Esophagus squamous epithelium (tissue), 5 donors: ENCODE measurements around the gene POC1A. TPM values are rescaled to one million over a fixed set of nuclear protein-coding genes. Genes with fewer than 3 reads are reported as not detected.
A peak's percentile ranks its signal among the peaks of the same experiment; 100 is the strongest.

Experiments used
- DNase-seq: peaks from one replicate; lab custom pipeline; 2025; lab: John Stamatoyannopoulos, UW
- H3K27ac ChIP-seq, 4 donors: fragments of 200-600 bp; sonication (generic); one replicate each; pipeline ENCODE4 v1.5.1; 2016 to 2019; ENCODE audit warnings: mild to moderate bottlenecking in 1 of 4
- H3K27me3 ChIP-seq, 4 donors: fragments of 200-600 bp; sonication (generic); 1 replicate in 3 of 4; 2 replicates in 1 of 4; pipeline versions ENCODE4 v1.5.1 to v1.6.0; 2017 to 2021; ENCODE audit warnings: antibody characterized with exemption in 1 of 4
- H3K36me3 ChIP-seq, 3 donors: fragments of 200-600 bp; sonication (generic); one replicate each; pipeline ENCODE4 v1.5.1; 2016 to 2019
- H3K4me1 ChIP-seq, 3 donors: fragments of 200-600 bp; sonication (generic); one replicate each; pipeline ENCODE4 v1.5.1; 2017 to 2019
- H3K4me3 ChIP-seq, 4 donors: fragments of 200-600 bp; sonication (generic); 1 replicate in 3 of 4; 2 replicates in 1 of 4; pipeline ENCODE4 v1.5.1; 2016 to 2019; ENCODE audit warnings: mild to moderate bottlenecking in 2 of 4, moderate library complexity in 1 of 4
- H3K9me3 ChIP-seq, 3 donors: fragments of 200-600 bp; sonication (generic); one replicate each; pipeline ENCODE4 v1.5.1; 2016 to 2019
- CTCF ChIP-seq, 6 experiments: fragments of 450-650 bp in 4 of 6; fragments of 200-600 bp in 2 of 6; sonication (generic) in 2 of 6; IDR thresholded peaks; one replicate each; pipeline ENCODE4 v1.5.1; 2016 to 2019; ENCODE audit warnings: antibody characterized with exemption in 6 of 6, mild to moderate bottlenecking in 4 of 6, moderate library complexity in 4 of 6
- POLR2A ChIP-seq, 4 donors: fragments of 450-650 bp; IDR thresholded peaks; one replicate each; pipeline ENCODE4 v1.6.1; 2017; ENCODE audit warnings: antibody characterized with exemption in 4 of 4, mild to moderate bottlenecking in 4 of 4, moderate library complexity in 3 of 4
- WGBS, 2 donors: methylation state at CpG; one replicate each; pipeline ENCODE4 v1.1.5; 2018; 5-methylcytosine and 5-hydroxymethylcytosine counted together
- intact Hi-C: fragments of 100-400 bp; cut with DNase I; formaldehyde crosslinking; loops from one replicate; pipeline ENCODE4 v1.15.0; 2022
- total RNA-seq, 4 donors: library from RNA; depleted of rRNA; stranded (reverse); fragments of >200 nt; gene quantifications; one replicate each; pipeline ENCODE4 v1.1.0, GENCODE V29; 2016
- donor health status: DM: yes; HTN: yes; CAD: no.

POC1A gene
- total RNA-seq, 4 donors from 2014 or later = 2.7 to 10.3 (median 4.8) TPM

- Histone ChIP-seq H3K27ac (no peak overlapping the region), H3K36me3 (no peaks in the 10 kb centered on the region), H3K4me1 (peaks cover 0 to 37% (median 15%) of the 10 kb centered on the region in 3 donors), H3K9me3 (no peaks in the 10 kb centered on the region), H3K4me3 (no peak overlapping the region), H3K27me3 (no peaks in the 10 kb centered on the region)
- DNase-seq = no peak
- 90% methylated on average over 7 of the region's 7 CpGs; no CpG with 5 or more reads in 1 of the 2 donors for WGBS, 2 donors
- no peak for TF ChIP-seq CTCF (IDR thresholded peaks at IDR 0.05)
- TF ChIP-seq POLR2A (IDR thresholded peaks at IDR 0.05) = no peak
- intact Hi-C loops = no loop called here
Observed at GRCh38 chr3:52092891-52093290, 61.3 kb downstream of the POC1A start.

DNA sequence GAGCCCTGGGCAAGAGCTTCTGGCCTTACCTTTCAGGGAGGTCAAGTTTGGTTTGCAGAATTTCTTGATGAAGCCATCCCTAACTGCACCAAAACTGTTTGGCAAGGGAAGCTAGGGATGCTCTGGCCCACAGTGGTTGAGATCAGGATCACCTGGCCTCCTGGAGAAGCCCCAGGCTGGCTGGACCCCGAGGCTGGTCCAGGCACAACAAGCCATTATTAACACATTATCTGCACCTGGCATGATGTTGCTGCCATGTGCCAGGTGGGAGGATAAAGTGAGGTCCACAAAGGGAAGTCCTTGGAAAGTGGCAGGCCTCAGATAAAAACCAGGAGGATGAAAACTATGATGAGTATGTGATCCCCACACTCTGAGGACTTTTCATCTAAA, 62.0 kb downstream of the POC1A start:
- Histone ChIP-seq H3K36me3 (no peaks in the 10 kb centered on the region), H3K4me1 (peaks cover 0 to 43% (median 19%) of the 10 kb centered on the region in 3 donors), H3K27ac (no peak overlapping the region), H3K27me3 (no peaks in the 10 kb centered on the region), H3K9me3 (no peaks in the 10 kb centered on the region), H3K4me3 (no peak overlapping the region)
- TF ChIP-seq CTCF (IDR thresholded peaks at IDR 0.05) (no peak), POLR2A (IDR thresholded peaks at IDR 0.05) (no peak)
- WGBS, 2 donors = 43 to 50% methylated on average over 1 of the region's 1 CpG
- intact Hi-C loops = no loop called here
- DNase-seq = no peak

- H3K4me1 ChIP-seq = peaks cover 0 to 49% (median 20%) of the 10 kb centered on the region in 3 donors
- DNase-seq = no peak
- no peaks in the 10 kb centered on the region for H3K36me3 ChIP-seq
- no peaks in the 10 kb centered on the region for H3K9me3 ChIP-seq
- intact Hi-C loops = no loop called here
- no peaks in the 10 kb centered on the region for H3K27me3 ChIP-seq
- WGBS, 2 donors = 70 to 71% methylated on average over 1 to 3 of the region's 5 CpGs
- H3K27ac ChIP-seq = no peak overlapping the region
- no peak for TF ChIP-seq CTCF (IDR thresholded peaks at IDR 0.05)
- TF ChIP-seq POLR2A (IDR thresholded peaks at IDR 0.05) = no peak
- H3K4me3 ChIP-seq = no peak overlapping the region
Observed at GRCh38 chr3:52091586-52092270, 62.5 kb downstream of the POC1A start.

- DNase-seq = no peak
- Histone ChIP-seq H3K36me3 (no peaks in the 10 kb centered on the region), H3K27ac (peak overlapping the region in 1 of 4 donors; percentile 68), H3K9me3 (no peaks in the 10 kb centered on the region), H3K27me3 (no peaks in the 10 kb centered on the region), H3K4me1 (peaks cover 0 to 52% (median 20%) of the 10 kb centered on the region in 3 donors), H3K4me3 (no peak overlapping the region)
- no peak for TF ChIP-seq POLR2A (IDR thresholded peaks at IDR 0.05)
- TF ChIP-seq CTCF (IDR thresholded peaks at IDR 0.05) = no peak
- intact Hi-C loops = no loop called here
- 87 to 100% methylated on average over 1 to 7 of the region's 8 CpGs for WGBS, 2 donors
Observed at GRCh38 chr3:52090933-52091468, 63.2 kb downstream of the POC1A start.

GRCh38 chr3:52090131-52090932, 63.9 kb downstream of the POC1A start:
- WGBS, 2 donors = 69 to 86% methylated on average over 7 to 8 of the region's 12 CpGs
- Histone ChIP-seq H3K27me3 (no peaks in the 10 kb centered on the region), H3K27ac (peak overlapping the region in 3 of 4 donors; percentile 23 to 68 (median 50)), H3K36me3 (no peaks in the 10 kb centered on the region), H3K9me3 (no peaks in the 10 kb centered on the region), H3K4me1 (peaks cover 0 to 52% (median 20%) of the 10 kb centered on the region in 3 donors), H3K4me3 (no peak overlapping the region)
- intact Hi-C loops = no loop called here
- no peak for DNase-seq
- no peak for TF ChIP-seq CTCF (IDR thresholded peaks at IDR 0.05)
- no peak for TF ChIP-seq POLR2A (IDR thresholded peaks at IDR 0.05)
